Measurements from ENCODE around the gene GPS1.
"Not testable (repeated sequence)": the region's sequence is repeated elsewhere in the genome, so short reads cannot be mapped to it uniquely, and the experiment has no call there.

The GPS1 gene

DNA sequence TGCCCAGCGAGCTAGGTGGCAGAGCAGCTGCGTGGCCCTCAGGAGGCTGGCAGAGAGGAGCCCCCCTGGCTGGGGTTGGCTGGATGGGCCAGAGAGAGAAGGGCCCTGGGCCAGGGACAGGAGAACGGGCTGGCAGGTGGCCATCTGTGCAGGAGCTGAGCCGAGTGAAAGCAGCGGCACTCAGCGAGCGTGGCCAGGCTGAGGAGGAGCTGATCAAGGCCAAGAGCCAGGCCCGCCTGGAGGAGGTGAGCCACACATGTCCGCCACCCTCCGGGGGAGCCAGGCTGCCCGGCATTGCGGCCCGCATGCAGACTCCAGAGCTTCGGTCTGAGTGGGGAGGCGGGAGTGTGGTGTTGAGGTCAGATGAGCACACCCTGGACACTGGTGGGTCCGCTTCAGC lies 22.3 kb upstream of the GPS1 start:
- DNase-seq: no peak

DNA sequence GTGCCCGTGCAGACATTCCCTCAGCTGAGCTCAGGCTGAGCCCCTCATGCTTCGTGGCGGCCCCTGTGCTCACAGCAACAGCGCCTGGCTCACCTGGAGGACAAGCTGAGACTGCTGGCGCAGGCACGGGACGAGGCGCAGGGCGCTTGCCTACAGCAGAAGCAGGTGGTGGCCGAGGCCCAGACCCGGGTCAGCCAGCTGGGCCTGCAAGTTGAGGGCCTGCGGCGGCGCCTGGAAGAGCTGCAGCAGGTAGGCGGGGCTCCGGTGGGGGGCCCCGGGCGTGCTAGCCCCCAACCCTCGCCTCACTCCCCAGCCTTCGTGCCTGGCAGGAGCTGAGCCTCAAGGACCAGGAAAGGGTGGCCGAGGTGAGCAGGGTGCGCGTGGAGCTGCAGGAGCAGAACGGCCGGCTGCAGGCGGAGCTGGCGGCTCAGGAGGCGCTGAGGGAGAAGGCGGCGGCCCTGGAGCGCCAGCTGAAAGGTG lies 21.7 kb upstream of the GPS1 start:
- DNase-seq: no peak

DNA sequence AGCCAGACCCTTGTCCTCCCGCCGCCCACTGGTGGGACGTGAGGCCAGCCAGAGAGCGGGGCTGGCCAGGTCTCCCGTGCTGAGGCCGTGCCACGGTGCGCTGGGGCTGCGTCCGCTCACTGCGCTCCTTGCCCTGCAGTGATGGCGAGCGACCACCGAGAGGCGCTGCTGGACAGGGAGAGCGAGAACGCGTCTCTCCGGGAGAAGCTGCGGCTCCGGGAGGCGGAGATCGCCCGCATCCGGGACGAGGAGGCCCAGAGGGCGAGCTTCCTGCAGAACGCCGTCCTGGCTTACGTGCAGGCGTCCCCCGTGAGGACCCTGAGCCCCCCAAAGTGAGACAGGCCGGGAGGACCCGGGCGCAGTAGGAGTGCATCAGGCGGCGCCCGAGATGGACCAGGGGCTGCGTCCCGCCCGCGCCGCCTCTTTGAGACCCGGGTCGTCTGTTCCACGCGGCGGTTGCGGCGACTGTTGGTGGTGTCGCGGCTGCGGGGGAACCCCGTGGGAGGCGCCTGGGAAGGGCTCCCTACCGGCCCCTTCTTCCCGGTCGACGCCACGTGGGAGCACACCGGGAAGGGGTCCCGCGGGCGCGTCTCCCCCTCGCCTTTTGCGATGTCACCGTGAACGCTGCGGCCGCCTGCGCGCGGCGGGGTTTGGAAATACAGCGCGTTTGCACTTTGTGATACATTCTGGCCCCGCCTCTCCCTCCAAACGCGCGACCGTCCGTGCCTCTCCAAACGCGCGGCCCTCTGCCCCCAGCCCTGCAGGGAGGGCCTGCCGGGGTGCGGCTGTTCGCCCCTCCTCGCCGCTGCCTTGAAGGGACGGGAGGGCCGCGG lies 21.0 kb upstream of the GPS1 start:
- DNase-seq: peak; percentile 89

DNA sequence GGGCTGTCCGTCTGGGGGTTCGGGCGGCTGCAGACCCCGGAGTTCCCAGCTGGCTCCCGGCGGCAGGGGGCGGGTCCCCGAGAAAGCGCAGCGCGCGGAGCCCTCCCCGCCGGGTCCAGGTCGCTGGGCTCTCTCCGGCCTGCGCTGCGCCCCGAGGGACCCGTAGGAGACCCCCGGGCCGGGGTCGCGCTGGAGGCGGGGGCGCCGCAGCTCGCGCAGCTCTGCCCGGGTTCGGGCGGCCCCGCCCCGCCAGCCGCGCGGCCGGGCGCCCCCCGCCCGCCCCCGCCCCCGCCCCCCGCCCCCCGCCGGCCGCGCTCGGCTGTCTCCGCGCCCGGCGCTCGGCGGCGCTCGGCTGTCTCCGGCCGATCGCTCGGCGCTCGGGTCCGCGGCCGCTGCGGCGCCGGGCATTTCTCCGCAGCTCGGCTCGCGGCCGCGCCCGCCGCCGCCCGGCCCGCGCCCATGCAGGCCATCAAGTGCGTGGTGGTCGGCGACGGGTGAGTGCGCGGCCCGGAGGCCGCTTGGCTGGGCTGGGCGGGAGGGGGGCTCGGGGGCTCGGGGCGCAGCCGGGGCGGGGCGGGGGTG lies 20.3 kb upstream of the GPS1 start, which contains the start of gene RAC3:
RAC3 (plus strand) TSS at position 376 of the 582 bp plus-strand sequence; CDS start at position 460, 84 bp downstream.
- DNase-seq: no peak

DNA sequence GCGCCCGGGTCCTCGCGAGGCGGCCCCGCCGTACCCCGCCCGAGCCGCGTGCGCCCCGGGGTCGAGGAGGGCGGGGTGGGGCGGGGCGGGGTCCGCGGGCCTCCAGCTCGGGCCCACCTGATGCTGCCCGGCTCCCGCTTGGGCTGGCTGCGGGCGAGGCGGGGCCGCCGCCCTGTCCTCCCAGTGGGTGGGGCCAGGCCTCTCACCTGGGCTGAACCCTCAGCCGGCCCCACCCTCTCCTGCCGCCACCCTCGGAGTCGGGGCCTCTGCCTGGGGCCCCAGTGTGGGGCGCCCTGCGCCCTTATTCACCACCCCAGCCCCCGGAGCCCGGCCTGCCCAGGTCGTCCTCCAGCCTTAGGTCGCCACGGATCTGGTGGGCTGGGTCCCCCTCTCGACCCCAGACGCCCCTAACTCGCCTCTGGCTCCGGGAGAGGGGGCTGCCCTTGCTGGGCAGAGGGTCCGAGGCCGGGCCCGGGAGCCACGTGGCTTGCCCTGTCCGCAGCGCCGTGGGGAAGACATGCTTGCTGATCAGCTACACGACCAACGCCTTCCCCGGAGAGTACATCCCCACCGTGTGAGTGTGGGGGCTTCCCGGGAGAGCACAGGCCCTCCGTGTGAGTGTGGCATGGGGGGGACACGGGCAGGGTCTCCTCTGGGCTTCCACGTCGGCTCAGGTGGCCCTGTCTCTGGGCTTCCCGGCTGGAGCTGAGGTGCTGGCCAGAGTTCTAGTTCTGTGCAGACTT lies 19.6 kb upstream of the GPS1 start:
- DNase-seq: peak; percentile 60

DNA sequence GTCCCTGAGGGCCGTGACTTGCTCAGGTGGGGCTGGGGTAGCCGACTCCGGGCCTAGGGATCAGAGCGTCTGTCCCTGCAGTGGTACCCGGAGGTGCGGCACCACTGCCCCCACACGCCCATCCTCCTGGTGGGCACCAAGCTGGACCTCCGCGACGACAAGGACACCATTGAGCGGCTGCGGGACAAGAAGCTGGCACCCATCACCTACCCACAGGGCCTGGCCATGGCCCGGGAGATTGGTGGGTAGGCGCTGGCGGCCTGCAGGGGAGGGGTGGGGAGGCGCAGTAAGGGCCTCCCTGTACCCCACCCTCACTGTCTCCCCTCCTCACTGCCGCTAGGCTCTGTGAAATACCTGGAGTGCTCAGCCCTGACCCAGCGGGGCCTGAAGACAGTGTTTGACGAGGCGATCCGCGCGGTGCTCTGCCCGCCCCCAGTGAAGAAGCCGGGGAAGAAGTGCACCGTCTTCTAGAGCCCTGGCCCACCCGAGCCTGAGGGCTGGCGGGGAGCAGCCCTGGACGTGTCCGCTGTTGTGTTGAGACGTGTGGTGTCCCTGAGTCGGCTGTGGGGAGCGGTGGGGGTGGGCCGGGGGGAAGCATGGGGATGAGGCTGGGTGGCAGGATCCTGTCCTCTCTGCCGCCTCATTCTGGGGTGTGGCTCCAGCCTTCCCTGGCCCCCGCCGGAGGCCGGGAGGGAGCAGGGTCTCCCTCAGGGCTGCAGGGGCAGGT lies 18.2 kb upstream of the GPS1 start:
- no peak for DNase-seq

DNA sequence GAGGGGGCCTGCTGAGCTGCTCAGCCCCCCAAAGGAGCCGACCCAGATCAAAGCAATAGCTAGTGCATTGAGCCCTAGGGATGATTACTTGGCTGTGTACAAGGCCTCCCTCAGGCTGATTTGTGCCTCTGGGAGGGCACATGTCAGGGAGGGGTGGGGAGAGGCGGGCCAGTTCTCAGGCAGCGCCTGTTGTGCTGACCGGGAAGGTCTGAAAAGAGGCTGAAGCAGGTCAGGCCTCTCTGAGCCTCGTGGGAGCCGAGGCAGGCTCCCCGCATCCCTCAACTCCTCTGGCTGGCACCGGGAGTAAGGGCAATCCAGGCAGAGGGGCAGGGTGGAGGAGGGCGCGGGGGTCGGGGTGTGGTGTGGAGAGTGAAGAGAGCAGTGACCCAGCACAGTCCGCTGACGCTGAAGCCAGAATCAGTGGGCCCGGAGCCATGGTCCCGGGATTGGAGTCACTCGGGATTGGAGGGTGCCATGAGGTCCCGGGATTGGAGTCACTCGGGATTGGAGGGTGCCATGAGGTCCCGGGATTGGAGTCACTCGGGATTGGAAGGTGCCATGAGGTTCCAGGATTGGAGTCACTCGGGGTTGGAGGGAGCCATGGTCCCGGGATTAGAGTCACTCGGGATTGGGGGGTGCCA lies 17.2 kb upstream of the GPS1 start:
- no peak for DNase-seq

DNA sequence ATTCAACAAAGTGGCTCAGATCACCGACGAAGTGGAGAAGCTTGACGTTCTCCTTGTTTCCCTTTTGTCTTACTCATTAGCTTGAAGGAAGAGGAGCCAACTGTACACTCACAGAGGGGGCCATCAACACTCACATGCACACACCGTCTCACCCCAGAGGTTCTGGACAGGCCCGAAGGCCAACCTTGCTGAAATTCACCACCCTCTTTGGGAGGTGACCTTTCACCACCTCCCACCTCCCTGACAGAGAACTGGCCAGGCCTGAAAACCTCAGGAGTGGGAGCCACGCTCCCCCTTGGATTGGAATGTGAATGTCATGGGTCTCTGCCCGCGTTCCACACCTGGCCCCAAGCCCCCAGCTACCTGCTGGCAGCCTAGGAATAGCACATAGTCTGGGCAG lies 16.2 kb upstream of the GPS1 start:
- no peak for DNase-seq

DNA sequence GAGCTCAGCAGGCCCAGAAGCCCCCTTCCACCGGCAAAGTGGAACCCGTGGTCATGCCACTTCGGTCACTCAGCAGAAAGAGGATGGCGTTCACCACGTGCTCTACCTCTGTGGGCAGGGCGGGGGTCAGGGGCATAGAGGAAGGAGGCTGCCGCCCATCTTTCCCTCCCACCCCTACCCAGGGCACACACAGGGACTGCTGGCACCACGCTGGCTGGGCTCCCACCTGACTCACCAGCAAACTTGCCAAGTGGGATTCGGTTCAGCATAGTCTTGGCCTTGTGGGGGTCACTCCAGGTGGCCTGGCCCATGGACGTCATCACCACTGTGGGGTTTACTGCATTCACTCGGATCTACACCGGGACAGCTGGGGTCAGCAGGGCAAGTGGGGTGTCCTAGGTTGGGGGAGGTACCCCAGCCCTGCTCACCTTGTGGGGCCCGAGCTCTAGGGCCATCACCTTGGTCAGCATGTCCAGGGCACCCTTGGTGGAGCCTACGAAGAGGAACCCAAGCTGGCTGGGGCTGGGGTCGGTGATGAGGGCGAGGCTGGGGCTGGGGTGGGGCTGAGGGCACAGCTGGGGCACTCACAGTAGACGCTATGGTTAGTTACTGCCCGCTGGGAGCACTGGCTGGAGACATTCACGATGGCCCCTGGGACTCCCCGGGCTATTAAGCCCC lies 15.6 kb upstream of the GPS1 start:
- DNase-seq: no peak

DNA sequence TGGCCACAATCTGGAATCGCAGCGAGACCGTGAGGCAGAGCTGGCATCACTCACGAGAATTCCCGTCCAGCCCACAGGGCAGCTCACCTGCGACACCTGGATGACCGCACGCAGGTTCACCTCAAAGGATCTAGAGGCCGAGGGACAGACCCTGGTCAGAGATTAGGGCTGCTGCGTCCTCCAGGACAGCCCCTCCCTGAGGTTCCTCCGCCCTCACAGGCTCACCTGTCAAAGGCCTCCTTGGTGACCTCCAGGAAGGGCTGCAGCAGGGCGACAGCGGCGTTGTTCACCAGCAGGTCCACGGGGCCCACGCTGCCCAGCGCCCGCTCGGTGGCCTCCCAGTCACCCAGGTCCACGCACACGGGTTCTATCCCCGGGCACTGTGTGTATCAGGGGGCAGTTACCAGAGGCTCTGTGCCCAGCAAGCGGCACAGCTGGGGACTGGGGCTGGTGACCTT lies 15.0 kb upstream of the GPS1 start:
- DNase-seq: no peak

DNA sequence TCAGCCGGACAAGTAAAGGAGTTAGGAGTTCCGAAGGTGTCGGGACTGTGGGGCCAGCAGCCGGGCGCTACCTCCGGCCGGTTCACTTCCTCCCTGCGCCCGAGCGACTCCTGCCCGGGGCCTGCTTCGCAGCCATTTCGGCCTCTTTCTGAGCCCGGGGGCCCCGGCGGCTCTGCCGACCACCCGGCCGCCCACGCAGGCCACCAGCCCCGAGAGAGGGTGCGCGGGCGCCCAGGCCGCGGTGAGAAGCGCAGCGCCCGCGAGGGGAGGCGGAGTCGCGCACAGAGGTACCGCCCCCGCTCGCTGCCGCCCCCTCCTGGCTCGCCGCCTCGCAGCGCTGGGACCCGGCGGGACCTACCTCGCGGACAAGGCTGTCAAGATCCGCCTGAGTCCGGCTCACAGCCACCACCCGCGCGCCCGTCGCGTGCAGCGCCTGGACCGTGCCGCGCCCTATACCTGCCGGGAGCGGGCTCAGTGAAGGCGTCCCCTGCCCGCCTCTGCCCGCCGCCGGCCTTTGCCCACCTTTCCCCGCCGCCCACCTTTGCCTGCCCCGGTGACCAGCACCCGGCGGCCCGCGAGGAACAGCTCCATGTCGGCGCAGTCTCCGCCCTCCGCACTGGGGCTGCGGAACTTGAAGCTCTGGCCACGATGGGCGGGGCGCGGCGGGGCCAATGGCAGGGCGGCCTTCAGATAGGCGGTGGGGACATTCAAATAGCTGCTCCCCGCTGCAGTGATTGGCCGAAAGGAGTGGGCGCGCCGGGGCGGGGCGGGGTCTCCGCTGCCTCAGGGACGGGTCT lies 14.4 kb upstream of the GPS1 start, which contains the start of gene DCXR:
DCXR (minus strand) TSS at position 606 of the 797 bp plus-strand sequence; CDS start at position 591, 15 bp downstream.
- DNase-seq: peak; percentile 98

DNA sequence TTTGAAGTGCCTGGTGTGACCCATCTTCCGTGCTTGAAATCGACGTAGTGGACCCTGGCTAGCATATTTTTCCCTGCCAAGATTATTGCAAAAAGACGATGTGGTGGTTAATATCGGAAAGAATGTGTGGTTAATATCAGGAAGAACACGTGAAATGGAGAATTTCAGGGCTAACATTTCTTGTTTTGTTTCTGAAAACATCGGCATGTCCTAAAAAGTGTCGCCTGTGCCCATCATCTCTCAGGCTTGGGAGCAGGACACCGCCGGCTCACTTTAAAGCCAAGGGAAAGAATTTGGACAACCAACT lies 13.9 kb upstream of the GPS1 start:
- no peak for DNase-seq

DNA sequence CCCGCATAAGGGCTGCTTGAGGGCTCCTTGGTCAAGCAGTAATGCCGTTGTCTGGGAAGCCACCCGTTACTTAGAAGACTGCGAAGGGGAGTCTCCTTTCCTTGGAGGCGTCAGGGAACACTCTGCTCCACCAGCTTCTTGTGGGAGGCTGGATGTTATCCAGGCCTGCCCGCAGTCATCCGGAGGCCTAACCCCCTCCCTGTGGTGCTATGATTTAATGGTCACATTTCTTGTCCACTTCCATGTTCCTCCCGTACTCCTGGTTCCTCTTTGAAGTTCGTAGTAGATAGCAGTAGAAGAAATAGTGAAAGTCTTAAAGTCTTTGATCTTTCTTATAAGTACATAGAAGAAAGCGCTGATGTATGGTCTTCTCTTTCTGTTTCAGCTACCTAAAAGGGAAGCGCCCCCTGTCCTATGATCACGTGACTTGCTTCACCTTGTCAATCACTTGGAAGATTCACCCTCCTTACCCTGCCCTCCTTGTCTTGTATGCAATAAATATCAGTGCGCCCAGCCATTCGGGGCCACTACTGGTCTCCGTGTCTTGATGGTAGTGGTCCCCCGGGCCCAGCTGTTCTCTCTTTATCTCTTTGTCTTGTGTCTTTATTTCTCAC lies 12.8 kb upstream of the GPS1 start:
- DNase-seq: not testable (repeated sequence)

DNA sequence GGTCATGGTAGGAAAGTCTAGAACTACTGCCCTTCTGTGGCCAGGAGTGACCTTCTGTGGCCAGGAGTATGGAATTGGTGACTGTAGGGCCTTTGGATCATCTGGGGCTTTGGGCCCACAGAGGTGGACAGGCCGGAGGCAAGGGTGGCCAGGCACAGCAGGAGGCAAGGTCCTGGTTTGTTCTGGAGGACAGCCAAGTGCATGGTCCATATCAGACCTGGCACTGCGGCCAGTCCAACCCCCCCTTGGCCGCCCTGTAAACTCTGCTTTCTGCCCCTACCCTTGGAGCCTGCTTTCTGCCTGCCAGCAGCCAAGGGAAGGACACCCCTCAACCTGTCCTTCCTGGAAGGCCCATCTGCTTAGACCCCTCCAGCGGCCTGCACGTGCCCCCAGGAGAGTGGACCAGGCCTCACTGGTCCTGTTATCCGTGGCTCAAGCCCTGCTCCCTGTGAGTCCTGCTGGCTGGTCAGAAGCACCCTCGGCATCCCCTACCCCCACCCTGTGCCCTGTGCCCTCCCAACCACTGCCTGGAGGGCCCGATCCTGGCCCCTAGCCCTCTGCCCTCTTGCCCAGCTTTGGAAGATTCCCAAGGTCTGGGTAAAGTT lies 11.9 kb upstream of the GPS1 start:
- DNase-seq: no peak

DNA sequence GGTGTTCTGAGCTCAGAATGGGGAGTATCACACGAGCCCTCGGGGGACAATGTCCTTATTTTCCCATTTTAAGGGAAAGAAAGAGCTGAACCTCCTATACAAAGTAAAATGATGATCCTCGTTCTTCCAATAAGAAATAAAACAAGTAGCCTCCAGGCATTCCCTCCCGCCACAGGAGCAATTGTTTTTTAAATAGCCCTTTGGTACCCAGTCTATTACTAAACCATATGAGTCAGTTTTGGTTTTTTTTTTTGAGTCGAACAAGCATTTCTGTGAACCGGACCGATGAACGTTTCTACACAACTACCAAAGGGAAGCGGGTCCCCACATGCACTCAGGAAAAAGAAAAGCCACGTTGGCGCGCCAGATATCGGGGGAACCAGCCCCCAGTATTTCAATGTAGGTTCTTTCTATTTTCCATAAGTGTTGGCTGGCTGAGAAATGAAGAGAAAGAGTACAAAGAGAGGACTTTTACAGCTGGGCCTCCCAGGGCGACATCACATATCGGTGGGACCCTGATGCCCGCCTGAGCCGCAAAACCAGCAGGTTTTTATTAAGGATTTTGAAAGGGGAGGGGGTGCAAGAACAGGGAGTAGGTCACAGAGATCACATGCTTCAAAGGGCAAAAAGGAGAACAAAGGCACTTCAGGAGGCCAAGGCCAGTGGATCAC lies 10.4 kb upstream of the GPS1 start:
- no peak for DNase-seq

DNA sequence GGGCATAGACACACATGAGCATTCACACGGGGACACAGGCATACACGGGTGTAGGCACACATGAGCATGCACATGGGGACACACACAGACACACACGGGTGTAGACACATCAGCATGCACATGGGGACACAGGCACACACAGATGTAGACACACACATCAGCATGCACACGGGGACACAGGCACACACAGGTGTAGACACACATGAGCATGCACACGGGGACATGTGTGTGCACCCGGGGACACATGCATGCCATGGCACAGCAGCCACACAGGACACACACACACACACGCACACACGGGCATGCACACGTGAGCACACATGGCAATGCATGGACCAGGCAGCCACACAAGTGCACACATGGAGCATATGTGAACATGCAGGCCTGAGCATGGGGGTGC lies 9.0 kb upstream of the GPS1 start:
- no peak for DNase-seq

DNA sequence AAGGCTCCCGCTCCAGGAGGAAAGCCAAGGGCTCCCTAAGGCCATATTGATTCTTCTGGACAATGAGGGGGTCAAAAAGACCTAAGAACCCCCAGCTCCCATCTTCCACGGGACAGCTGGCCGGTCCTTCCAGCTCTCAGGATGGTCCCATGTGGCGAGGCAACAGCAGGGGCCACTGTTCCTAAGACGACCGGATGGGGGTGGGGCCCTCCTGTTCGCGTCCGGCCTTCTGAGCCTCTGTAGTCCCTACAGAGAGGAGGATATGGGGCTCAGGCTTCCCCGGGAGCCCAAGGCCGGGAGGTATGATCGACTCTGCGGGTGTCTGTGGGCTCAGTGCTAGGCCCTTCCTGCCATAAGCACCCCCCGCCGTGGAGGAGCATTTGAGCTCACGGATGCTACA lies 8.2 kb upstream of the GPS1 start:
- no peak for DNase-seq

DNA sequence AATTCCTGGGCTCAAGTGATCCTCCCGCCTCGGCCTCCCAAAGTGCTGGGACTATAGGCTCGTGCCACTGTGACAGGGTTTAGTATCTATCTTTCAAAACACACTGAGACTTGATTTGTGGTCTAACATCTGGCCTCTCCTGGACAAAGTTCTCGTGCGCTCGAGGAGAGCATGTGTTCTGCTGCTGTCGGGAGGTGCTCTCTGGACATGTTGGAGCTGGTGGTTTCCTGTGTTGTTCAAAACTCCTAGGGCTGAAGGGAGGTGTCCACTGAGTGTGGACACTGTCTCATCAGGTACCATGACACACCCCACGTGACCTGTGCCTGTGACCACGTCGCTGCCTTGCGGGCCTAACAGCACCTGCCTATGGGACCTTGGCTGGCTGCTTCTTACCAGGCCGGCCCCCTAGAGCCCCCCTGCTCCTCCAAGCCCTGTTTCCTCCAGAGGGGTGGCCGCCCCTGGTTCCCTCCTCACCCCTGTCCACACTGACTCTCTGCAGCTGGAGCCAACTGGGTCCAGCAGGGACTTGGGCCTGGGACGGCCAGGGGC lies 5.7 kb upstream of the GPS1 start:
- DNase-seq: no peak

DNA sequence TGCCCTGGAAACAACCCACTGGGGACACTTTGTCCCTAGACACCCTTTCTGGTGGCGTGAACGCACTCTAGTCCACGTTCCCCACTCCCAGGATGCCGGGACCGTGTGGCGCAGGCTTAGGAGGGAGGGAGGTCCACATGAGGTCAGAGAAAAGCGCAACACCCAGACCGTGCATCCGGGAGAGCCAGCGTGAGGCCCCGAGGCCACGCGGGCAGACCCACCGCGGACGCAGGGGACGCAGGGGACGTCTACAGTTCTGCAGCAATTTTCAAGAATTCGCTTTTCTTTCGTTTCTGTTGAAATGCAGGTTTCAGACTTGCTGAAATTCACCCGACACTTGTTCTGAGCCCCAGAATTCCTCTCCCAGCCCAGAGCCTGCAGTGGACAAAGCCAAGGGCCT lies 4.8 kb upstream of the GPS1 start:
- no peak for DNase-seq
